WERI-Rb-1 (cell line): Measurements from ENCODE around the gene ZHX3.

Experiments used
- DNase-seq: peaks from one replicate; pipeline ENCODE4 v3.0.0-alpha.2; 2020
- H3K27ac ChIP-seq: fragments of 250-450 bp; sonication (Bioruptor Pico); 2 replicates; pipeline ENCODE4 v1.5.1; 2020; ENCODE audit warnings: mild to moderate bottlenecking, moderate library complexity
- H3K27me3 ChIP-seq: fragments of 250-450 bp; sonication (Bioruptor Pico); 2 replicates; pipeline ENCODE4 v1.5.1; 2021; ENCODE audit warnings: mild to moderate bottlenecking, low read depth, moderate library complexity; ENCODE audit not compliant: insufficient read depth, severe bottlenecking
- H3K36me3 ChIP-seq: fragments of 250-450 bp; sonication (Bioruptor Pico); 2 replicates; pipeline ENCODE4 v1.5.1; 2020; ENCODE audit warnings: mild to moderate bottlenecking, moderate library complexity
- H3K4me3 ChIP-seq: 2 replicates; pipeline ENCODE4 v1.5.1; 2011; ENCODE audit warnings: low read depth, mild to moderate bottlenecking, control low read depth, low read length
- H3K9me3 ChIP-seq: fragments of 250-450 bp; sonication (Bioruptor Pico); 2 replicates; pipeline ENCODE4 v1.5.1; 2021; ENCODE audit warnings: mild to moderate bottlenecking, moderate library complexity; ENCODE audit not compliant: severe bottlenecking
- TF ChIP-seq, protein P1 (sequence below): IDR thresholded peaks from 2 replicates; pipeline ENCODE4 v1.5.1; 2011; ENCODE audit warnings: low read depth, mild to moderate bottlenecking, control low read depth, inconsistent platforms, low read length

ZHX3 gene

GRCh38 chr20:41182296-41183212 lies 135.0 kb downstream of the ZHX3 start:
- Histone ChIP-seq H3K9me3 (no peaks in the 10 kb centered on the region), H3K4me3 (no peak overlapping the region), H3K36me3 (peaks cover 14% of the 10 kb centered on the region), H3K27me3 (no peaks in the 10 kb centered on the region), H3K27ac (no peak overlapping the region)
- no peak for DNase-seq
- TF ChIP-seq, protein P1, sequence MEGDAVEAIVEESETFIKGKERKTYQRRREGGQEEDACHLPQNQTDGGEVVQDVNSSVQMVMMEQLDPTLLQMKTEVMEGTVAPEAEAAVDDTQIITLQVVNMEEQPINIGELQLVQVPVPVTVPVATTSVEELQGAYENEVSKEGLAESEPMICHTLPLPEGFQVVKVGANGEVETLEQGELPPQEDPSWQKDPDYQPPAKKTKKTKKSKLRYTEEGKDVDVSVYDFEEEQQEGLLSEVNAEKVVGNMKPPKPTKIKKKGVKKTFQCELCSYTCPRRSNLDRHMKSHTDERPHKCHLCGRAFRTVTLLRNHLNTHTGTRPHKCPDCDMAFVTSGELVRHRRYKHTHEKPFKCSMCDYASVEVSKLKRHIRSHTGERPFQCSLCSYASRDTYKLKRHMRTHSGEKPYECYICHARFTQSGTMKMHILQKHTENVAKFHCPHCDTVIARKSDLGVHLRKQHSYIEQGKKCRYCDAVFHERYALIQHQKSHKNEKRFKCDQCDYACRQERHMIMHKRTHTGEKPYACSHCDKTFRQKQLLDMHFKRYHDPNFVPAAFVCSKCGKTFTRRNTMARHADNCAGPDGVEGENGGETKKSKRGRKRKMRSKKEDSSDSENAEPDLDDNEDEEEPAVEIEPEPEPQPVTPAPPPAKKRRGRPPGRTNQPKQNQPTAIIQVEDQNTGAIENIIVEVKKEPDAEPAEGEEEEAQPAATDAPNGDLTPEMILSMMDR: no peak

- H3K4me3 ChIP-seq: no peak overlapping the region
Measured at GRCh38 chr20:41181567-41181966, 136.0 kb downstream of the ZHX3 start.

DNA sequence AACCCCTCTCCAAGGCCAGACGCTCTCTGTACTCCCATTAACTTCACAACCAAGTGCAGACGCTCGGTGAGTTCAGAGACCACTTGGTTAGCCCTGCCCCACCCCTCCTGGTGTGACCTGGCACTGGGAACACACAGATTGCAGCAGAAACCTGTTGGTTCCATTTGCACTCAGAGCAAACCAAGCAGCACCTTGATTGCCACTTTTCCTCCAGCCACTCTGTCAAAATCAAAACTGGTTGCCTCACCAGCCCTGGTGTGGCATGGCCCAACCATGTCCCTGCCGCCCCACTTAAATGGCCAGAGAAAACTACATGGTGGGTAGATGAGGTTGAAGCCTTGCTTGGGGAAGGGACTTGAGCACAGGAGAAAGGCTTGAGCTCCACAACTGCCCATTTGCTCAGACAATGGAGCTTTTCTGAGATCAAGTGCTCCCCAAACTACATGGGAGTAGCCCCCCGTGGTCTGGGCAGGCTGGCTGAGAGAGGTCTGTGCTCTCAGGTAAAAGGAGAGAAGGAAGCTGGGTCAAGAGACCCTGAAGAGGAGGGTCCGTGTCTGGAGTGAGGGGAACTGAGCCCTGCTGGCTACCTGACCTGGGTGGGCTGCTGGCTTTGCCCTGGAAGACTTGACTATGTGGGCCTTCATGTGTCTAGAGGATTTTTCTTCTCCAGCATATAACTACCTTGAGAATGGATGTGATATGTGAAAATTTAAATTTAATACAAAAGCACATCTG lies 136.8 kb downstream of the ZHX3 start:
- no peak for DNase-seq
- peaks cover 32% of the 10 kb centered on the region for H3K36me3 ChIP-seq
- no peak overlapping the region for H3K27ac ChIP-seq
- TF ChIP-seq, protein P1: no peak
- no peak overlapping the region for H3K4me3 ChIP-seq
- H3K9me3 ChIP-seq: no peaks in the 10 kb centered on the region
- no peaks in the 10 kb centered on the region for H3K27me3 ChIP-seq

More at GRCh38 chr20:41181567-41181966, 136.0 kb downstream of the ZHX3 start:
- TF ChIP-seq, protein P1: no peak
- Histone ChIP-seq H3K27ac (no peak overlapping the region), H3K27me3 (no peaks in the 10 kb centered on the region), H3K9me3 (no peaks in the 10 kb centered on the region), H3K36me3 (peaks cover 24% of the 10 kb centered on the region)
- DNase-seq: no peak

GRCh38 chr20:41179961-41180360 lies 137.6 kb downstream of the ZHX3 start:
- DNase-seq: no peak
- H3K27ac ChIP-seq: no peak overlapping the region
- H3K27me3 ChIP-seq: no peaks in the 10 kb centered on the region
- no peak overlapping the region for H3K4me3 ChIP-seq
- peaks cover 38% of the 10 kb centered on the region for H3K36me3 ChIP-seq
- H3K9me3 ChIP-seq: no peaks in the 10 kb centered on the region
- TF ChIP-seq, protein P1: no peak

DNA sequence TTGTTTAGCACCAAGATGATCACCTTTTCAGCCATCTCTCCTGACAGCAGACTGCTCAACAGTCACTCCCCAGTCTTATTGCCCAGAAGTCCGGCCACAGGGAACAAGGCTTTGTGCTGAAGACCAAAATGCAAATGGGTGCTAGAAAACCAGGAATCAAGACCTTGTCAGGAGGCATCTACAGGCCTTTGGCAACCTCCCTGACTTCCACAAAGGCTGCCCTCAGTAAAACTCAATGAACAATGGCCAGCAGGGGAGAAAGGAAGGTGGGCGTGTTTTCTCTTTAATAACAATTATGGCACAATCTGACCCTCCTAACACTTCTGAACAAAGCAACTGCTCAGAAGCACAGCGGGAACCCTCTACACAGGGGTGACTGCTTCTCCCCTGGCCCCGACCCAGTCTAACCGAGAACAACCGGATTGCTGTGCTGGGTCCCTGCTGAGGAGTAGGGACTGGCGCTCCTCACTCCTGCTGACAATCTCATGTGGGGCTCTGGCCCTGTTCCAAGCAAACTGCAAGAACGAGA lies 138.6 kb downstream of the ZHX3 start:
- Histone ChIP-seq H3K4me3 (no peak overlapping the region), H3K27me3 (no peaks in the 10 kb centered on the region), H3K27ac (no peak overlapping the region), H3K9me3 (no peaks in the 10 kb centered on the region), H3K36me3 (peaks cover 45% of the 10 kb centered on the region)
- no peak for DNase-seq
- TF ChIP-seq, protein P1: no peak
